Mammary epithelial cell (primary cell): ENCODE results near the gene C1orf232.

Experiments used
- EZH2 ChIP-seq: IDR thresholded peaks from 2 replicates; pipeline ENCODE4 v1.6.1; 2012; ENCODE audit warnings: low read length, inconsistent platforms, borderline replicate concordance
- TF ChIP-seq, protein P1 (sequence below), 2 donors: IDR thresholded peaks in 1 of 2; conservative IDR thresholded peaks in 1 of 2; 2 replicates each; pipeline ENCODE4 v1.5.1; 2011 to 2012; ENCODE audit warnings: inconsistent platforms in 2 of 2, low read length in 2 of 2, mild to moderate bottlenecking in 2 of 2, control low read depth in 1 of 2, low read depth in 1 of 2; ENCODE audit not compliant: insufficient read depth in 1 of 2; ENCODE audit errors: extremely low read depth in 1 of 2

DNA sequence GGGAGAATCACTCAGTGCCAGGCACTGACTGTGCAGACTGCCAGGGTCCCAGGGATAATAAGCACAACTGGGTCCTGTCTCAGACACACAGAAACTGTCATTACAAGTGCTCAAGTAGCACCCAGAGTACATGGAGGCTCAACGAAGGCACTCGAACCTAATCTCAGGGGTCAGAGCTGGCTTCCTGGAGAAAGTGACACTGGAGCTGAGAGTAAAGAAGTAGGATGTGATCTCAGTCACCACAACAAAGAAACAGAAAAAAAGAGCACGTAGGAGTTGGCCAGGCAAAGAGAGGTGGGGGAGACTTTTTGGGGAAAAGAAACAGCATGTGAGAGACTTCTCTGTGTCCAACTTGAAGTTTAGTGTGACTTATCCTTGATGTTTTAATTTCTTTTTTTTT is 23.0 kb upstream of the C1orf232 start:
- TF ChIP-seq EZH2, result no peak
- TF ChIP-seq, protein P1, sequence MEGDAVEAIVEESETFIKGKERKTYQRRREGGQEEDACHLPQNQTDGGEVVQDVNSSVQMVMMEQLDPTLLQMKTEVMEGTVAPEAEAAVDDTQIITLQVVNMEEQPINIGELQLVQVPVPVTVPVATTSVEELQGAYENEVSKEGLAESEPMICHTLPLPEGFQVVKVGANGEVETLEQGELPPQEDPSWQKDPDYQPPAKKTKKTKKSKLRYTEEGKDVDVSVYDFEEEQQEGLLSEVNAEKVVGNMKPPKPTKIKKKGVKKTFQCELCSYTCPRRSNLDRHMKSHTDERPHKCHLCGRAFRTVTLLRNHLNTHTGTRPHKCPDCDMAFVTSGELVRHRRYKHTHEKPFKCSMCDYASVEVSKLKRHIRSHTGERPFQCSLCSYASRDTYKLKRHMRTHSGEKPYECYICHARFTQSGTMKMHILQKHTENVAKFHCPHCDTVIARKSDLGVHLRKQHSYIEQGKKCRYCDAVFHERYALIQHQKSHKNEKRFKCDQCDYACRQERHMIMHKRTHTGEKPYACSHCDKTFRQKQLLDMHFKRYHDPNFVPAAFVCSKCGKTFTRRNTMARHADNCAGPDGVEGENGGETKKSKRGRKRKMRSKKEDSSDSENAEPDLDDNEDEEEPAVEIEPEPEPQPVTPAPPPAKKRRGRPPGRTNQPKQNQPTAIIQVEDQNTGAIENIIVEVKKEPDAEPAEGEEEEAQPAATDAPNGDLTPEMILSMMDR (conservative IDR thresholded peaks at IDR 0.05 in 1 of 2, IDR thresholded peaks at IDR 0.05 in 1 of 2; ENCODE audit: extremely low read depth in 1 of 2, insufficient read depth in 1 of 2, low read depth in 1 of 2, low read length in 2 of 2), result no peak
